ENCODE results near the gene FCHSD2. TPM values are rescaled to one million over a fixed set of nuclear protein-coding genes. Genes with fewer than 3 reads are reported as not detected.
A peak's percentile ranks its signal among the peaks of the same experiment; 100 is the strongest.

The FCHSD2 gene
- total and polyA plus RNA-seq, 10 donors = 30.2 to 129 (median 69.7) TPM

DNA sequence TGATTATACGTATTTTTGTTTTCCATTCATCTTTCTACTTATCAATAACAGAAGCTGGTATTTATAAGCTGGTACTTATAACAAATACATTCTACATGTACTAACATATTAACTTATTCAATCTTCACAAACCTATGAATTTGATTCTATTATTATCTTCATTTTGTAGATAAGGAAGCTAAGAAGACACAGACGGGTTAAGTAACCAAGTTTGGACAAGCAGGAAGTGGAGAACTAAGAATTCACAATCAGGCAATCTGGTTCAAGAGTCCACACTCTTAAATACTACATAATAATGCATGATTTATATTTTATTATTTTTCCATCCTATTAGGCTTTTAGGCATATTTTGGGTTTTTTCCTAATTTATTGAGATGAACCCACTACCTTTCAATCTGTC, 25.0 kb downstream of the FCHSD2 start:
- 55 to 71% (median 60%) methylated on average over 2 of the region's 2 CpGs for WGBS, 5 donors
- peaks cover 0 to 60% (median 11%) of the 10 kb centered on the region in 6 donors for H3K36me3 ChIP-seq
- H3K4me1 ChIP-seq = peaks cover 4 to 80% (median 39%) of the 10 kb centered on the region in 6 donors
- H3K27me3 ChIP-seq (replicated peaks in 1 of 7) = no peaks in the 10 kb centered on the region
- H3K4me3 ChIP-seq = no peak overlapping the region
- H3K27ac ChIP-seq = peak overlapping the region in 1 of 8 donors; percentile 16
- TF ChIP-seq, protein P1, sequence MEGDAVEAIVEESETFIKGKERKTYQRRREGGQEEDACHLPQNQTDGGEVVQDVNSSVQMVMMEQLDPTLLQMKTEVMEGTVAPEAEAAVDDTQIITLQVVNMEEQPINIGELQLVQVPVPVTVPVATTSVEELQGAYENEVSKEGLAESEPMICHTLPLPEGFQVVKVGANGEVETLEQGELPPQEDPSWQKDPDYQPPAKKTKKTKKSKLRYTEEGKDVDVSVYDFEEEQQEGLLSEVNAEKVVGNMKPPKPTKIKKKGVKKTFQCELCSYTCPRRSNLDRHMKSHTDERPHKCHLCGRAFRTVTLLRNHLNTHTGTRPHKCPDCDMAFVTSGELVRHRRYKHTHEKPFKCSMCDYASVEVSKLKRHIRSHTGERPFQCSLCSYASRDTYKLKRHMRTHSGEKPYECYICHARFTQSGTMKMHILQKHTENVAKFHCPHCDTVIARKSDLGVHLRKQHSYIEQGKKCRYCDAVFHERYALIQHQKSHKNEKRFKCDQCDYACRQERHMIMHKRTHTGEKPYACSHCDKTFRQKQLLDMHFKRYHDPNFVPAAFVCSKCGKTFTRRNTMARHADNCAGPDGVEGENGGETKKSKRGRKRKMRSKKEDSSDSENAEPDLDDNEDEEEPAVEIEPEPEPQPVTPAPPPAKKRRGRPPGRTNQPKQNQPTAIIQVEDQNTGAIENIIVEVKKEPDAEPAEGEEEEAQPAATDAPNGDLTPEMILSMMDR (IDR thresholded peaks at IDR 0.05 in 8 of 11, conservative IDR thresholded peaks at IDR 0.05 in 3 of 11) = no peak
- TF ChIP-seq POLR2A (IDR thresholded peaks at IDR 0.05) = no peak
- TF ChIP-seq POLR2AphosphoS5 (IDR thresholded peaks at IDR 0.05) = no peak
- intact Hi-C loops (cut with DNase I; ENCODE audit: low total_unique reads) = no loop called here
- DNase-seq = no peak
- no peaks in the 10 kb centered on the region for H3K9me3 ChIP-seq

GRCh38 chr11:73116636-73117035, 25.5 kb downstream of the FCHSD2 start:
- no peaks in the 10 kb centered on the region for H3K9me3 ChIP-seq
- WGBS, 5 donors = 87 to 93% (median 87%) methylated on average over 8 of the region's 8 CpGs
- H3K27ac ChIP-seq = peak overlapping the region in 1 of 8 donors; percentile 16
- no peak overlapping the region for H3K4me3 ChIP-seq
- no peak for DNase-seq
- intact Hi-C loops (cut with DNase I; ENCODE audit: low total_unique reads) = no loop called here
- H3K36me3 ChIP-seq = peaks cover 0 to 58% (median 11%) of the 10 kb centered on the region in 6 donors
- no peak for TF ChIP-seq POLR2AphosphoS5 (IDR thresholded peaks at IDR 0.05)
- TF ChIP-seq POLR2A (IDR thresholded peaks at IDR 0.05) = no peak
- TF ChIP-seq, protein P1 (IDR thresholded peaks at IDR 0.05 in 8 of 11, conservative IDR thresholded peaks at IDR 0.05 in 3 of 11) = no peak
- H3K4me1 ChIP-seq = peaks cover 4 to 76% (median 35%) of the 10 kb centered on the region in 6 donors
- H3K27me3 ChIP-seq (replicated peaks in 1 of 7) = no peaks in the 10 kb centered on the region

DNA sequence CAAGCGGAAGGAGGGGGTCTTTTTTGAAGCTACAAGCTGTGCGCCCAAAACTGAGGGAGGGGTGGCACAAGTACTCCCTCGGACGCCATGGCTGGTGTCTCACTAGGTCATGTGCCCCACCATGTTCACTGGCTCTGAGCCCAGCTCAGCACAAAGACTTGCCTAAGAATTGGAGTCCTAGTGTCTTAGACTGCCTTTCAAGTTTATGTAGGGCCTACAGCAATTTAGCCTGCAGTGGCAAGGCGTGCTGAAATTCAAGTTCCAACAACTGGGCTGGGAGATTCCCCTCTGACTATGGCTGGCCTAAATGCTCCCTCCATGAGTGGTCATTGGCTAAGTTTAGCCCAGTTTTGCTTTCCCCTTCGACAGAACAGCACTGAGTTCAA, 27.3 kb downstream of the FCHSD2 start:
- Histone ChIP-seq H3K27ac (no peak overlapping the region), H3K4me3 (no peak overlapping the region), H3K9me3 (peaks cover 0 to 4% (median under 1%) of the 10 kb centered on the region in 8 donors), H3K4me1 (peaks cover 4 to 58% (median 30%) of the 10 kb centered on the region in 6 donors), H3K27me3 (replicated peaks in 1 of 7) (no peaks in the 10 kb centered on the region), H3K36me3 (peaks cover 0 to 49% (median 11%) of the 10 kb centered on the region in 6 donors)
- intact Hi-C loops (cut with DNase I; ENCODE audit: low total_unique reads) = no loop called here
- TF ChIP-seq POLR2A (IDR thresholded peaks at IDR 0.05) (no peak), POLR2AphosphoS5 (IDR thresholded peaks at IDR 0.05) (no peak)
- TF ChIP-seq, protein P1 (IDR thresholded peaks at IDR 0.05 in 8 of 11, conservative IDR thresholded peaks at IDR 0.05 in 3 of 11) = no peak
- no peak for DNase-seq
- WGBS, 5 donors = 96 to 99% (median 98%) methylated on average over 5 to 6 of the region's 6 CpGs

- WGBS, 5 donors = 85 to 100% (median 97%) methylated on average over 4 of the region's 4 CpGs
- no peak overlapping the region for H3K4me3 ChIP-seq
- DNase-seq = no peak
- TF ChIP-seq POLR2A (IDR thresholded peaks at IDR 0.05) (no peak), POLR2AphosphoS5 (IDR thresholded peaks at IDR 0.05) (peak in 1 of 3 donors; percentile 4)
- H3K36me3 ChIP-seq = peaks cover 0 to 44% (median 11%) of the 10 kb centered on the region in 6 donors
- H3K27ac ChIP-seq = peak overlapping the region in 1 of 8 donors; percentile 11
- intact Hi-C loops (cut with DNase I; ENCODE audit: low total_unique reads) = no loop called here
- H3K9me3 ChIP-seq = peaks cover 0 to 9% (median 3%) of the 10 kb centered on the region in 8 donors
- no peaks in the 10 kb centered on the region for H3K27me3 ChIP-seq (replicated peaks in 1 of 7)
- peaks cover 4 to 52% (median 25%) of the 10 kb centered on the region in 6 donors for H3K4me1 ChIP-seq
These were observed 27.8 kb downstream of the FCHSD2 start for GRCh38 chr11:73114110-73114834.
